ENCODE results near the gene TEAD3.
"Not testable (repeated sequence)": the region's sequence is repeated elsewhere in the genome, so short reads cannot be mapped to it uniquely, and the experiment has no call there.

Gene TEAD3

DNA sequence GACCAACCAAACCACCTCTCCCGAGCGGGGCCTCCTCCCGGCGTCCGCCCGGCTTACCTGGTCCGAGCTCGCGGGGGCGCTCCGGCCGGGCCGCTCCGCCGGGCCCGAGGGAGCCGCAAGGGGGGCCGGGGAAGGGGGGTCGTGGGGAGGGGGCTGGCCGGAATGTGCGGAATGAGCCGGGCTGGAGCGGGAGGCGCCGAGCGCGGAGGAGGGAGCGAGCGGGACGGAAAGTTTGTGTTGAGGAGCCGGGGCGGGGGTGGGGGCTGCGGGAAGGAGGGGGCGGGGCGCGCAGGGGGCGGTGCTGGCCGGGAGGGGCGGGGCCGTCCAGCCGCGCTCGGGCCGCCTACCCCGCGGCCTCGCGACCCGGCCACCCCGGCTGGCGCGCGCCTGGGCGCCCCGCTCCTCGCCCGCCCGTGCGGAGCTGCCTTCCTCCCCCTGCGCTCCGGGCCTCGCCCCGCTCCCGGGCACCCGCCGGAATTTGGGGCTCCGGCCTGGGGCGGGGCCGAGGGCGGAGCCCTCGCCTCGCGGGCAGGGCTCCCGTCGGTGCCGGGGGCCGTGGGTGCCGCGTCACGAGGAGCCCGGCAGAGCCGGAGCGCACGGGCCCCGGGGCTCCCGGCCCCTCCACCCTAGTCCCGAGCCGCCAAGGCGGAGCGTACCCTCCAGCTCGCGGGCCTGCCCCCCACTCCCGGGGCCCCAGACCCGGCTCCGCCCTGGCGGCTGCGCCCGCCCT is at the start of gene TEAD3:
TEAD3 (minus strand) TSS at position 239 of the 730 bp plus-strand sequence.
- DNase-seq (ENCODE audit: low read depth in 2 of 2) = peak; percentile 43 to 61

DNA sequence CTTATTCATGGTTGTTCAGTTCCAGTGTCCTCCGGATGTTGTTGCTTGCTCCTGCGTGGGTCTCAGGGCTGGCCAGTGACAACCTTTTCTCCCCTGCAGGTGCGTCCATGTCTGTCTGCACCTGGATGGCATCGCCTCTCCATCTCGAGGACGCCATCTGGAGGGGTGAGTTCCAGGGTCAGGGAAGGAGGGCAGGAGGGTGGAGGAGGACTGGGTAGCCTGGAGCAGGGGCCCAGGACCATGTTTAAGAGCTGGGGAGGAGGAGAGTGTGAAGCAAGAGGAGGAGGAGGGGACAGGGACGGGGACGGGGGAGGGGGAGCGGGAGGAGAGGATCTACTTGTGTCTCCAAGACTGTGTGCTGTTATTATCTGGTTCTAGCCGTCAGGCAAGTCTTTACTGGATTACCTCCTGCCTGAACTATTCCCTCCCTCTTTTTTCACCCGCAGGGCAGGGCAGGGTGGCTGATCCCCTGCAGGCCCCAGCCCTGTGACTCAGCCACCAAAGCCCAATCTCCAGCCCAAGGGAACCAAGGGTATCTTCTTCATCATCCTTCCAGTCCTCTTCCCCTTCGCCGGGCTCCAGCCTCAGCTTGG is 48.0 kb upstream of the TEAD3 start:
- DNase-seq (ENCODE audit: low read depth in 2 of 2) = no peak

DNA sequence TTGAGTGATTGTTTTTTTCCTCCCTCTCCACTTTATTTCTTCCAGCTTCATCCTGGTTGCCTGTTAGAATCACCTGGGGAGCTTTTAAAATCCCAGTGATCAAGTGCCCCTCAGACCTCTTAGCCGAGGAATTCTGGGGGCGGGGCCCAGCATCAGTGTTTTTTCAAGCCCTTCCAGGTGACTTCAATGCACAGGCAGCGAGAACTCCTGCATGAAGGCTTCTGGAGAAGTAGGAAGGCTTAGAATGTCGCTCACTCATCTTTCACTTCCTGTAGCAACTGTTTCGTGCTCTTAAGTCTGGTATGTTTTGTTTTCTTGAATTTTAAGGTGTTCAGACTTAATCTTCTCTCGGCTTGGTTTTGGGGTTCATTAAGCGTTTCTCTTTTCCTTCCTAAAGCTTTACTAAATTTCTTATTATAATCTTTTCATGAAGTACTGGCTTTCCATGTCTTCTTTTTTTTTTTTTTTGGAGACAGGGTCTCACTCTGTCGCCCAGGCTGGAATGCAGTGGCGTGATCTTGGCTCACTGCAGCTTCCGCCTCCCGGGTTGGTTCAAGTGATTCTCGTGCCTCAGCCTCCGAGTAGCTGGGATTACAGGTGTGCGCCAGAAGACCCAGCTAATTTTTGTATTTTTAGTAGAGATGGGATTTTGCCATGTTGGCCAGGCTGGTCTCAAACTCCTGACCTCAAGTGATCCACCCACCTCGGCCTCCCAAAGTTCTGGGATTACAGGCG is 46.7 kb upstream of the TEAD3 start:
- no peak for DNase-seq (ENCODE audit: low read depth in 2 of 2)

DNA sequence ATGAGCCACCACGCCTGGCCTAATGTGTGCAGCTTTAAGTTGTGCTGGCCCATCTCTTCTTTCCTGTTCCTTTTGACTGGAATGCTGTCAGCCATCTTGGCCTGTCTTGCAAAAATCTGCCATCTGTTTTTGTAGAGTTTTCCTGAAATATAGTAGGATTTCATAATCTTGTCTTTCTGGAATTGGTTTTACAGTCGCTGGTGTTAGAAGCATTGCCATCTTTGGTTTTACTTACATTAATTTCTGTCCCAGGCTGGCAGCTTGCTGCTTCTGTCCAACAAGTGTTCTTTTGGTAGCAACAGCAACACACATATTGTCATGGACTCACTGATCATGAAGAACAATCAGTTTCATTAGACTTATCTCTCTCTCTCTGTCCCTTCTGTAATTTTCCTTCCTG is 45.0 kb upstream of the TEAD3 start:
- no peak for DNase-seq (ENCODE audit: low read depth in 2 of 2)

DNA sequence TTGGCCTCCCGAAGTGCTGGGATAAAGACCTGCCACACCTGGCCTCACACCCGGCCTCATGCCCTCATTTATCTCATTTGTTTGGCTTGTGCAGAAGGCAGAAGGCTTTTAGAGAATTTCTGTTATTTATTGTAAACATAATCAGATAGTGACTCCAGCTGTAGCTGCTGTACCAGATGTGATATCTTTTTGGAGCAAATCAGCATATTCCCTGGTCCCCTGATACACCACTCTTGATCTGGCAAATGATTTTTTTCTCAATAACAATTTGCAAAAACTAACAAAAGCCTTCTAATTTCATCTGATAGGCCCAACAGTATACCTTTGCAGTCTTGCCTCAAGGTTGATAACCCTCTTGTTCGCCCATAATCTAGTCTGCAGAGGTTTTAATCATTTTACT is 42.3 kb upstream of the TEAD3 start:
- no peak for DNase-seq (ENCODE audit: low read depth in 2 of 2)

DNA sequence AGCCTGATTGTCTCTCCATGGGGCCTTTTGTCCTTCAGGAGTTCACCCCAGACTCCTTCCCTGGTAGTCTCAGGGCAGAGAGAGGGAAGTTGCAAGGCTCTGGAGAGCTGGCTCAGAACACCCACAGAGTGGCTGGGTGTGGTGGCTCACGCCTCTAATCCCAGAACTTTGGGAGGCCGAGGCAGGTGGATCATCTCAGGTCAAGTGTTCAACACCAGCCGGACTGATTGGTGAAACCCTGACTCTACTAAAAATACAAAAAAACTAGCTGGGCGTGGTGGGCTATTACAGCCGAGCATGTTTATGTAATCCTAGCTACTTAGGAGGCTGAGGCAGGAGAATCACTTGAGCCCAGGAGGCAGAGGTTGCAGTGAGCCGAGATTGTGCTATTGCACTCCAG is 39.0 kb upstream of the TEAD3 start:
- DNase-seq (ENCODE audit: low read depth in 2 of 2) = not testable (repeated sequence)

DNA sequence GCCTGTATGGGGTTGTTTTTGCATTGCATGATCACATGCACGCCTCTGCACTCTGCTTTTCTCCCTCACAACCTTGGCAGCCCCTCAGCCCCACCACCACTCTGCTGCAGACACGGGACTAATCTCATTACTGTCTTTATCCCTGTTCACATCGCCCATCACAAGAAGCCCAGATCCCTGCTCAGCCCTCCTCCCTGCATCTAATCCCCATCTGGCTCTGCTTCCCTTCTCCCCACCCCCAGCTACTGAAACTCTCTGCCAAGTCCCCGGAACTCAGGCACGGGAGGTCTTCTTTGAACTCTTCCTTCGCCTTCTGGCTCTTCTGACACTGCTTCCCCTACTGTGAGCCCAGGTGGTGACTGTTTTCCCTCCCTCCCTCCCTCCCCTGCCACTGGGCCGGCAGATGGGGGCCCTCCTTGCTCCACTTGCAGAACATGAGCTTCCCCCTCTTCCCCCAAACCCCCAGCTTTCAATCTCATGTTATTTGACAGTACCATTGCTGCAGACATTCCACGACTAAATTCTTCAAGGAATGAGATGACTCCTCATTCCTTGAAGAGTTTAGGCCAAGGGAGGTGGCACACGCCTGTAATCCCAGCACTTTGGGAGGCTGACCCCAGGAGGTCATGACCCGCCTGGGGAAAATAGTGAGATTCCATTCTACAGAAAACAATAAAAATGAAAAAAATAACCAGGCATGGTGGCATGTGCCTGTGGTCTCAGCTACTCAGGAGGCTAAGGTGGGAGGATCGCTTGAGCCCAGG is 37.7 kb upstream of the TEAD3 start:
- DNase-seq (ENCODE audit: low read depth in 2 of 2) = no peak

DNA sequence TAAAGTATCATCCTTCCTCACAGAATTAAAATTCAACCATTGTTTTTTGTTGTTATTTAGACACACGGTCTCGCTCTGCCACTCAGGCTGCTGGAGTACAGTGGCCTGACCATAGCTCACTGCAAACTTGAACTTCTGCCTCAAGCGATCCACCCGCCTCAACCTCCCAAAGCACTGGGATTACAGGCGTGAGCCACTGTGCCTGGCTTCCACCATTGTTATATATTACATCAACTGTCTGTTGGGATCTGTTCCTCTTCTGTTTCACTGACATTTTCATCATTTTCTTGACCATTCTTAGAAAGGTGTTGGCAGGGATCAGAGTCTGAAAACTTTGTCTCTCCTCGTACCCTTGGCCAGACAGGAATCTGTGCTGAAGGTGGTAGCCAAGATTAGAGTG is 37.1 kb upstream of the TEAD3 start:
- no peak for DNase-seq (ENCODE audit: low read depth in 2 of 2)

DNA sequence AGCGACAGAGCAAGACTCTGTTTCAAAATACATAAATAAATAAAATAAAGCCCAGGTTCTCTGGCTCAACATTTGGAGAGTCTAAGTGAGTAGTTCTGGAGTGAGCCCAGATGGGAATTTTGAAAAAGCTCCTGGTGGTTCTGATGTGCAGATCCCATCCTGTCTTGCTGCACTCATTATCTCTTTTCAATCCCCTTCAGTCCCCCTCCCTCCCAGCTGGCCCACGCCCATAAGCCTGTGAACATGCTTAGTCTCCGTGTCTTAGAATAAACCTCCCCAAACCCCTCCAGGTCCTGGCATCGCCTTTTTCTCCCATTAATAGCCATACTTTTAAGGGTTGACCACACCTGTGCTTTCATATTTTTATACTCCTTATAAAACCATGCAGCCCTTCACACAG is 35.2 kb upstream of the TEAD3 start:
- no peak for DNase-seq (ENCODE audit: low read depth in 2 of 2)

DNA sequence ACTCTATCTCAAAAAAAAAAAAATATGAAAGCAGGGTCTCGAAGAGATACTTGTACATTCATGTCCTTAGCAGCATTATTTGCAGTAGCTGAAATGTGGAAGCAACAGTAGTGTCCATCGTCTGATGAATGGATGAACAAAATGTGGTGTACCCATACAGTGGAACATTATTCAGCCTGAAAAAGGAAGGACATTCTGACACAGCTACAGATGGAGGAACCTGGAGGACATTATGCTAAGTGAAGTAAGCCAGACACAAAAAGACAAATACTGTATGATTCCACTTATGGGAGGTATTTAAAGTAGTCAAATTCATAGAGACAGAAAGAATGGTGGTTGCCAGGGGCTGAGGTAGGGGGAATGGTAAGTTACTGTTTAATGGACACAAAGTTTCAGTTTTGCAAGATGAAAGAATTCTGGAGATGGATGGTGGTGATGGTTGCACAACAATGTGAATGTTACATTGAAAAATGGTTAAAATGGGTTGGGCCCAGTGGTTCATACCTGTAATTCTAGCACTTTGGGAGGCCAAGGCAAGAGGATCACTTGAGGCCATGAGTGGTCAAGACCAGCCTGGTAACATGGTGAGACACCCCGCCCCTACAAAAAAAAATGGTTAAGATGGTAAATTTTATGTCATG is 27.6 kb upstream of the TEAD3 start:
- DNase-seq (ENCODE audit: low read depth in 2 of 2) = no peak

DNA sequence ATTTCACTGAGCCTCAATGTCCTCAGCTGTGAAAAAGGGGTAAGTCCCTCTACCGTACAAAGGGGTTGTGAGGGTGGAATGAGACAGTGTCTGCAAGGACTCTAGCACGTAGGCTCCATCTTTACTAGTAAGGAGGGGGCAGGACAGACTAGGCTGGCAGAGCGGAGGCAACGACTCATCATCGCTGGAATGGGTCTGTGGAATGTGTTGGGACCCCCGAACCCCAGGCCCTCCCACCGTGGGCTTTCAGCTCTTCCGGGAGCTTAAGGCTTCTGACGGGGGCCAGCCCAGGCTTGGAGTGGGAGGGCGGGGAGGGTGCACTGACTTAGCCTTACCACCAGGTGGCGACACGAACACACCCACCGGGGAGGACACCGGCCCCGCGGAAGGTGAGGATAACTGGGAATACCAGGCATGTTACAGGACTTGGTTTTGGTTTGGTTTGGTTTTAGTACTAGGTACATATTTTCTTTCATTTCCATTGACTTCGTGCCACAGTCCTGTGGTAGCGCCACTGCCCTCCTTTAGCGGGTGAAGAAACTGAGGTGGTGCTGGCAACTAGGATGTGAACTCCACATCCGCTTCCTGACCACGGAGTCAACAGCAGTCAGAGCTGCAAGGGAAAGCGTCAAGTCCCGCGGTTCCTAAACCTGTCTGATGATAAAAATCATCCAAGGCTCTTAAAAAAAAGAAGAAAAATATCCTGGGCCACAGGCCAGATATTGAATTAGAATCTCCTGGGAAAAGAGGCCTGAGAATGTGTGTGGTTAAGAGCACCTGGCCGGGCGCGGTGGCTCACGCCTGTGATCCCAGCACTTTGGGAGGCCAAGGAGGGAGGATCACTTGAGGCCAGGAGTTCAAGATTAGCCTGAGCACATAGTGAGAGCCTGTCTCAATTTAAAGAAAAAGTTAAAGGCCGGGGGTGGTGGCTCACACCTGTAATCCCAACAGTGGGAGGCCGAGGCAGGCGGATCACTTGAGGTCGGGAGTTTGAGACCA is 26.1 kb upstream of the TEAD3 start:
- peak; percentile 71 to 78 for DNase-seq (ENCODE audit: low read depth in 2 of 2)

DNA sequence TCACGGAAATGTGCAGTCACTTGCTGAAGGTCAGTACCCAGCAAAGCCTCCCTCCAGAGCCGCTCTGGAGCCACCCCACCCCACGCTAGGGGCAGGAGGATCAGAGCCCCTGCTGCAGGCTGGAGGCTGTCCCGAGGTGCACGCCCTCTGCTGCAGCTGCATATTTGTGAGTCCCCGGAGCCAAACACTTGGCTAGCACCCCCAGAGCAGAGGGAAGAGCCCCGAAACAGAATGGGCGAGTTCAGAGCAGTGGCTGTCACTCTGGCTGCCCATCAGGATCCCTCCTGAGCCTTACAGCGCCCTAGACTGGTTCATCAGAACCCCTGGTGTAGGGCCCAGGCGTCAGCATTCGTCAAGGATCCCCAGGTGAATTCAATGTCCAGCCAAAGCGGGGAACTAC is 25.3 kb upstream of the TEAD3 start:
- DNase-seq (ENCODE audit: low read depth in 2 of 2) = no peak

DNA sequence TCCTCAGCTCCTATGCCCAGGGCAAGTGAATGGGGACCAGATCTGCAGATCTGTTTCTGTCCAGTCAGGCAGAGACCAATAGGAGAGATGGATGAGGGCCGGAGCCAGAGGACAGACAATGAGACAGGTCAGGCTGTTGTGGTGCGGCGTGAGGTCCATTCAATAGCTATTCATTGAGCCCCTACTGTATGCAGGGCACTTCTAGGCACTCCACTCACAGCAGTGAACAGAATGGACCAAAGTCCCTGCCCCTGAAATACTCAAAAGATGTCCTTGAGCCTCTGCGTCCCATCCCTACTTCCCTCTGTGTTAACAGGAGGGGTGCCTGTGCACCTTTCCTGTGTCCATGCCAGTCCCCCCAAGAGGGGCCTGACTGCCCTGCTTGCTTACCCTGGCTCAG is 24.4 kb upstream of the TEAD3 start:
- no peak for DNase-seq (ENCODE audit: low read depth in 2 of 2)

DNA sequence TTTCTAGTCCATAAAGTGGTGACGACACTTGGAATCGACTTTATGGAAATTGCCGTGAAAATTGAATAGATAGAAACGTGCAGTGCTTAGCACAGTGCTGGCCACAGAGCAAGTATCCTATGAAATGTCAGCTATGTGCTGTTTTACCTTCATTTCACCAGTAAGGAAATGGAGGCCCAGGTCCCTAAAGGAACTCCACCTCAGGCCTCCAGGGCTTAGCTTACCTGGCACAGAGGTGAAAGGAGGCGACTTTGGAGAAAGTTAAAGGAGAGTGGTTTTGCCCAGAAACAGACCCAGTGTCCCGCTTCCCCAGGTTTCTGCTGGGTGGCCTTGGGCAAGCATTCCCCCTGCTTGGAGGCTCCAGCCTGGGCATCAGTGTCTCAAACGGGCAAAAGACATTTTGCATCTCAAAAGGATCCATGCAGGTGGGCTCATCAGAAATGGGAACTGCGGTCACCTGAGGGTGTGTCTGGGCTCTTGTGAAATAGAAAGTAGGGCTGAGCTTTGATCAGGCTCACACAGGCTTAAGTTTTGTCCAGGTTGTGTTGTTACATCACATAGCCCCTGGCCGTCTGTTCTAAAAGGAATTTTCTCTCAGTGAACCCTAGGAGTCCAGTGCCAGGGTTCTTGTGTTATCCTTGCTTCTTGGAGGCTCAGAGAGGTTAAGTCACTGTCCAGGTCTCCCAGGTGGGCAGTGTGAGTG is 22.6 kb upstream of the TEAD3 start:
- no peak for DNase-seq (ENCODE audit: low read depth in 2 of 2)

DNA sequence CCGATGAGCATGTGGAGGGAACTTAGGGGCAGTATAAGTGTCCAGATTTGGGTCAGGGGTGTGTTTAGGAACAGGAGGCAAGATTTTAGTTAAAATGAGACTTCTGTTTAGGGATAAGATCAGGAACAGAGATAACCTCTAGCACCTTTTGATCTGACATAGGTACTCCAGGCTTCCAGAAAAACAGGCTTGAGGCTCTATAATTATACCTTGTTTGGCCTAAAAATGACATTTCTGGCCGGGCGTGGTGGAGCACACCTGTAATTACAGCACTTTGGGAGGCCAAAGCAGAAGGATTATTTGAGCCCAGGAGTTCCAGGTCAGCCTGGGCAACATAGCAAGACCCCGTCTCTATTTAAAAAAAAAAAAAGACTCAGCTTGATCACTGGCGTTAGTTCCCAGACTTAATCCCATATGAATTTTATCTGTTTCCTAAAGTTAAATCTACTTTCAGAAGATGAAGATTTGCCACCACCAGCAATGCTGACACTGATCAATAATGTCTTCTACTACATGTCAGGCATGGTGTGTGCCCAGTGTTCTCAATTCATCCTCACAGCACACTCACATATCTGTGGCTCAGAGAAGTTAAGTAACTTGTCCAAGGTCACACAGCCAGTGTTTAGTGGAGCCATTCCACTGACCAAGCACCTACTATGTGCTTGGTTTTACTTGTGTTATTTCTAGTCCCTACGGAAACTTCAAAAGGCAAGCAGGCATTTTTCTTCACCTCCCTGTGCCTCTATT is 21.9 kb upstream of the TEAD3 start:
- DNase-seq (ENCODE audit: low read depth in 2 of 2) = no peak

DNA sequence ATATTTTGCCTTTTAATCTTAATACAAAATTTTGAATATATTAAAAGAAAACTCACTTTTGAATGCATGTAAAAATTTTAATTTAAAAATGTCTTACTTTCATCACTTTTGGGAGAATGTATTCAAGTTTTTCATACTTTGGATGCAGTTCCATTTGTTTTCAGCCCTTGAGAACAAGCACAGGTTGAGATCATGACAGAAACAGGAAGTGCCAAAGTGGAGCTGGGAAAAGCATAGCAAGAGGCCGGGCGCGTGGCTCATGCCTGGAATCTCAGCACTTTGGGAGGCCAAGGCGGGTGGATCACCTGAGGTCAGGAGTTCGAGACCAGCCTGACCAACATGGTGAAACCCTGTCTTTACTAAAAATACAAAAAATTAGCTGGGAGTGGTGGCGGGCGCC is 21.1 kb upstream of the TEAD3 start:
- not testable (repeated sequence) for DNase-seq (ENCODE audit: low read depth in 2 of 2)

DNA sequence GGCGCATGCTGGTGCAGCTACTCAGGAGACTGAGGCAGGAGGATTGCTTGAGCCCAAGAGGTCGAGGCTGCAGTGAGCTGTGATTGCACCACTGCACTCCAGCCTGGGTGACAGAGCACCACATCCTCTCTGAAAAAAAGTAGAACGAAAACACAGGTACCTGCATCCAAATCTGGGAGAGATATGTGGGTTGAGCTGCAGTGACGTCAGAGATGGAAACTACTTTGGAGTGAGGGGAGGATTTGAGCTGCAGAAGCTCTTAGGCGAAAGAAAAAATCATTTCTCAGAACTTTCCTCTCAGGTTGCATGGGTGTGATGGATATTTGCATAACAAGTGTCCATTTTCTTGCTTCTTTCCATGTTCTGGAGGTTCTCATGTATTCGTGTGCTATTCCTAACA is 19.8 kb upstream of the TEAD3 start:
- no peak for DNase-seq (ENCODE audit: low read depth in 2 of 2)

DNA sequence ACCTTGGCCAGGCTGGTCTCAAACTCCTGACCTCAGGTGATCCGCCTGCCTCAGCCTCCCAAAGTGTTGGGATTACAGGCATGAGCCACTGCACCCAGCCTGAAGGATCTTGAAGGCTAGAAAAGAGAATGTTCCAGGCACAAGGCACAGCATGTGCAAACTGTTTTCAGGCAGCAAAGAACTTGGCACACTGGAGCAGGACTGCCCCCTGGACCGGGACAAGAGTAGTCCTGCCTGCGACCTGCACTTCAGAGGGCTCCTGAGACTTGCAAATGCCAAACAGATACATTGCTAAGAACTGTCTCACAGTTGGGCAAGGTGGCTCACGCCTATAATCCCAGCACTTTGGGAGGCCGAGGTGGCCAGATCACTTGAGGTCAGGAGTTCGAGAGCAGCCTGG is 19.1 kb upstream of the TEAD3 start:
- DNase-seq (ENCODE audit: low read depth in 2 of 2) = not testable (repeated sequence)

DNA sequence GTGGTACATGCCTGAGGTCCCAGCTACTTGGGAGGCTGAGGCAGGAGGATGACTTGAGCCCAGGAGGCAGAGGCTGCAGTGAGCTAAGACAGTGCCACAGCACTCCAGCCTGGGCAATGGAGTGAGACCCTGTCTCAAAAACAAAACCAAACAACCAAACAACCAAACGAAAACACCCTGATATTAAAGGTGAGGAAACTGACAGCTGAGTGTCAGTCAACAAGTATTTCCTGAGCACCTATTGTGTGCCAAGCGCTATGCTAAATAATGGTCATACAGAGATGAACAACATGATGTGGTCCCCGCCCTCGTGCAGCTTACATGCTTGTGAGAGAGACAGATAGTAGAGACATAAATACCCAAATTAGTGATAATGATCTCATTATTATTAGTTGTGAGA is 17.7 kb upstream of the TEAD3 start:
- no peak for DNase-seq (ENCODE audit: low read depth in 2 of 2)

All from stimulated activated CD4-positive, alpha-beta T cell treated with anti-CD3 and anti-CD28 coated beads, Interleukin-1b, Interleukin-23, amount 100 ng/mL, for 4 hours (primary cell).